Body of pancreas (tissue), 4 donors: ENCODE results near the gene BTNL8. TPM values are rescaled to one million over a fixed set of nuclear protein-coding genes. Genes with fewer than 3 reads are reported as not detected.

Source experiments
- ATAC-seq: fragments of 150-250 bp; one replicate; pipeline ENCODE4 v1.9.1; 2016
- DNase-seq, 4 donors: peaks; one replicate each; pipeline ENCODE4 v3.0.0-alpha.2; 2019
- H3K27ac ChIP-seq, 4 donors: fragments of 200-600 bp; sonication (generic); 1 replicate in 3 of 4; 2 replicates in 1 of 4; pipeline versions ENCODE4 v1.5.1 to v1.6.1; 2016 to 2019; ENCODE audit warnings: mild to moderate bottlenecking in 1 of 4, mixed read lengths in 1 of 4, moderate library complexity in 1 of 4
- H3K27me3 ChIP-seq, 2 donors: fragments of 200-600 bp; sonication (generic); one replicate each; pipeline ENCODE4 v1.6.0; 2016; ENCODE audit warnings: mild to moderate bottlenecking in 1 of 2
- H3K36me3 ChIP-seq, 2 donors: fragments of 200-600 bp; sonication (generic); replicated peaks in 1 of 2; 2 replicates each; pipeline ENCODE4 v1.5.1; 2016; ENCODE audit warnings: low read depth in 2 of 2; ENCODE audit not compliant: insufficient read depth in 1 of 2
- H3K4me1 ChIP-seq: fragments of 200-600 bp; sonication (generic); one replicate; pipeline ENCODE4 v1.6.0; 2016
- H3K4me3 ChIP-seq, 2 donors: fragments of 200-600 bp; sonication (generic); 1 replicate in 1 of 2; 2 replicates in 1 of 2; pipeline ENCODE4 v1.5.1; 2016 to 2019
- H3K9me3 ChIP-seq, 3 donors: fragments of 200-600 bp; sonication (generic); 1 replicate in 2 of 3; 2 replicates in 1 of 3; pipeline ENCODE4 v1.5.1; 2016
- POLR2A ChIP-seq, 3 donors: fragments of 450-650 bp; IDR thresholded peaks; one replicate each; pipeline ENCODE4 v1.6.1; 2016; ENCODE audit warnings: antibody characterized with exemption in 3 of 3, mild to moderate bottlenecking in 2 of 3
- WGBS, 2 donors: methylation state at CpG; one replicate each; pipeline ENCODE4 v1.1.5; 2017; 5-methylcytosine and 5-hydroxymethylcytosine counted together
- intact Hi-C: fragments of 100-400 bp; cut with DNase I; formaldehyde crosslinking; loops from one replicate; pipeline ENCODE4 v1.15.1; 2023
- total RNA-seq, 2 donors: library from RNA; depleted of rRNA; stranded (reverse); fragments of >200 nt; gene quantifications; one replicate each; pipeline ENCODE4 v1.1.0, GENCODE V29; 2016
- TF ChIP-seq, protein P1 (sequence below), 7 experiments: fragments of 450-650 bp in 4 of 7; fragments of 200-600 bp in 3 of 7; sonication (generic) in 3 of 7; IDR thresholded peaks; one replicate each; pipeline ENCODE4 v1.5.1; 2016 to 2019; ENCODE audit warnings: antibody characterized with exemption in 7 of 7

Gene BTNL8
- total RNA-seq, 2 donors from 2014 or later: 1.0 TPM; not detected in 1

DNA sequence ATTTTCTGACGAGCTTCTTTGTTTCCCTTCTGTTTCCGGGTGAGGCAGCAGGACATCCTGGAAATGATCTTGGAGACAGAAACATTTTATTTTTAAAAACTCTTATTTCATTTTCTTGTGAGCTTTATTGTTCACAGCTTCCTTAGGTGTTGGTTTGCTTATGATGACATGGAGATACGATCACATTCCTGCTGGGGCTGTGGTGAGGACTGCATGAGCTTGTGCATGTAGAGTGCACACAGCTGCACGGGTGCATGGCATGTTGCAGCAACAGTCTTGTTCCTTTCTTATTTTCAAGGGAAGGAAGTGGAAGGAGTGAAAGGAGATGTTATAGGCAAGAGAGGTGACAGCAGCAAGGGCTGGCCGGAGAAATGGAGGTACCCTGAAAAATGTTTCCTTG lies 1.2 kb downstream of the BTNL8 start:
- DNase-seq (no peak), ATAC-seq (no peak)
- TF ChIP-seq POLR2A (IDR thresholded peaks at IDR 0.05): no peak
- H3K9me3 ChIP-seq: no peaks in the 10 kb centered on the region
- intact Hi-C loops: no loop called here
- H3K27ac ChIP-seq: no peak overlapping the region
- no peaks in the 10 kb centered on the region for H3K27me3 ChIP-seq
- peaks cover 12% of the 10 kb centered on the region for H3K4me1 ChIP-seq
- H3K36me3 ChIP-seq: no peaks in the 10 kb centered on the region
- WGBS, 2 donors: 77% methylated on average over 5 of the region's 5 CpGs
- no peak overlapping the region for H3K4me3 ChIP-seq

- ATAC-seq (no peak), DNase-seq (no peak)
- H3K27ac ChIP-seq: no peak overlapping the region
- intact Hi-C loops: no loop called here
- no peak for TF ChIP-seq POLR2A (IDR thresholded peaks at IDR 0.05)
- TF ChIP-seq, protein P1, sequence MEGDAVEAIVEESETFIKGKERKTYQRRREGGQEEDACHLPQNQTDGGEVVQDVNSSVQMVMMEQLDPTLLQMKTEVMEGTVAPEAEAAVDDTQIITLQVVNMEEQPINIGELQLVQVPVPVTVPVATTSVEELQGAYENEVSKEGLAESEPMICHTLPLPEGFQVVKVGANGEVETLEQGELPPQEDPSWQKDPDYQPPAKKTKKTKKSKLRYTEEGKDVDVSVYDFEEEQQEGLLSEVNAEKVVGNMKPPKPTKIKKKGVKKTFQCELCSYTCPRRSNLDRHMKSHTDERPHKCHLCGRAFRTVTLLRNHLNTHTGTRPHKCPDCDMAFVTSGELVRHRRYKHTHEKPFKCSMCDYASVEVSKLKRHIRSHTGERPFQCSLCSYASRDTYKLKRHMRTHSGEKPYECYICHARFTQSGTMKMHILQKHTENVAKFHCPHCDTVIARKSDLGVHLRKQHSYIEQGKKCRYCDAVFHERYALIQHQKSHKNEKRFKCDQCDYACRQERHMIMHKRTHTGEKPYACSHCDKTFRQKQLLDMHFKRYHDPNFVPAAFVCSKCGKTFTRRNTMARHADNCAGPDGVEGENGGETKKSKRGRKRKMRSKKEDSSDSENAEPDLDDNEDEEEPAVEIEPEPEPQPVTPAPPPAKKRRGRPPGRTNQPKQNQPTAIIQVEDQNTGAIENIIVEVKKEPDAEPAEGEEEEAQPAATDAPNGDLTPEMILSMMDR (IDR thresholded peaks at IDR 0.05): no peak
- no peaks in the 10 kb centered on the region for H3K9me3 ChIP-seq
- H3K4me3 ChIP-seq: no peak overlapping the region
- H3K36me3 ChIP-seq: no peaks in the 10 kb centered on the region
- H3K4me1 ChIP-seq: peaks cover 12% of the 10 kb centered on the region
- no peaks in the 10 kb centered on the region for H3K27me3 ChIP-seq
- WGBS, 2 donors: 84 to 86% methylated on average over 7 of the region's 7 CpGs
Observed at GRCh38 chr5:180901319-180902009, 2.5 kb downstream of the BTNL8 start.

- H3K36me3 ChIP-seq: no peaks in the 10 kb centered on the region
- H3K9me3 ChIP-seq: no peaks in the 10 kb centered on the region
- H3K4me1 ChIP-seq: no peaks in the 10 kb centered on the region
- H3K27me3 ChIP-seq: no peaks in the 10 kb centered on the region
- WGBS, 2 donors: 89 to 90% methylated on average over 9 of the region's 9 CpGs
- no peak for ATAC-seq
- H3K27ac ChIP-seq: no peak overlapping the region
- no peak overlapping the region for H3K4me3 ChIP-seq
- no peak for TF ChIP-seq POLR2A (IDR thresholded peaks at IDR 0.05)
- TF ChIP-seq, protein P1 (IDR thresholded peaks at IDR 0.05): no peak
- intact Hi-C loops: no loop called here
- no peak for DNase-seq
Observed at GRCh38 chr5:180908400-180908799, 9.4 kb downstream of the BTNL8 start.

DNA sequence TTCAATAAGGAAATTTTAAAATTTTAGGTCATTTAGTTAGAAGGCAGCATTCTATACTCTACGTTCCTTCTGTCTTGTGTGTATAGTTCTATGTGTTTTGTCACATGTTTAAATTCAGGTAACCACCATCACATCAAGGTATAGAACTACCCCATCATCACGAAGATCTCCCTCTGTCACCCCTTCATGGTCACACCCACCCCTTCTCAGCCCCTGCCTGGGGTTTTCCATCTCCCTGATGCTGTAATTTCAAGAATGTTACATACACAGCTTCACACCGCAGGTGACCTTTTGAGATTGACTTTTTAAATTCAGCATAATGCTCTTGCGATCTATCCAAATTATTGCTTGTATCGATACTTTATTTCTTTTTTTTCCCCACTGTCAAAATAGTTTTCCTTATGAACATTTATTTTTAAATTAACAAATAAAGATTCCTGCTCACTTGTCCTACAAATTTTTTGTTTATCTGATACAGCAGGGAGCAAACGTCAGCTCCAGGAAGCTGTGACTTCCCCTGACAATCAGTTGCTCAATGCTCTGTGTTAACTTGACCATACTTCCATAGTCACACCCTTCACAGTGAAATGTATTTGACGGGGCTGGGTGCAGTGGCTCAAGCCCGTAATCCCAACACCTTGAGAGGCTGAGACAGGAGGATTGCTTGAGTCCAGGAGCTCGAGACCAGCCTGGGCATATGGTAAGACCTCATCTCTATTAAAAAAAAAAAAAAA lies 10.2 kb downstream of the BTNL8 start:
- 72 to 82% methylated on average over 9 of the region's 9 CpGs for WGBS, 2 donors
- no peak overlapping the region for H3K27ac ChIP-seq
- H3K27me3 ChIP-seq: no peaks in the 10 kb centered on the region
- no peaks in the 10 kb centered on the region for H3K4me1 ChIP-seq
- H3K36me3 ChIP-seq: no peaks in the 10 kb centered on the region
- no peak for ATAC-seq
- DNase-seq: no peak
- H3K4me3 ChIP-seq: no peak overlapping the region
- TF ChIP-seq, protein P1 (IDR thresholded peaks at IDR 0.05): no peak
- no peak for TF ChIP-seq POLR2A (IDR thresholded peaks at IDR 0.05)
- intact Hi-C loops: no loop called here
- no peaks in the 10 kb centered on the region for H3K9me3 ChIP-seq

- no peak for DNase-seq
- Histone ChIP-seq H3K4me1 (no peaks in the 10 kb centered on the region), H3K4me3 (no peak overlapping the region), H3K9me3 (no peaks in the 10 kb centered on the region), H3K27me3 (no peaks in the 10 kb centered on the region), H3K27ac (no peak overlapping the region), H3K36me3 (no peaks in the 10 kb centered on the region)
- intact Hi-C loops: no loop called here
- WGBS, 2 donors: 79 to 85% methylated on average over 5 of the region's 5 CpGs
- TF ChIP-seq, protein P1 (IDR thresholded peaks at IDR 0.05): no peak
- no peak for TF ChIP-seq POLR2A (IDR thresholded peaks at IDR 0.05)
- ATAC-seq: no peak
Observed at GRCh38 chr5:180909782-180910181, 10.8 kb downstream of the BTNL8 start.
